AG04450 (cell line): ENCODE measurements around the gene CSK. TPM values are rescaled to one million over a fixed set of nuclear protein-coding genes. Genes with fewer than 3 reads are reported as not detected.

Experiments
- CTCF ChIA-PET: fragments of 300-600, 350-600 bp; formaldehyde crosslinking; extraction: SDS; loops from one replicate; lab custom pipeline; 2022; ENCODE audit warnings: antibody characterized with exemption, inconsistent platforms; lab: Charles Lee
- POLR2A ChIA-PET: fragments of 350-600 bp; formaldehyde crosslinking; extraction: SDS; loops from one replicate; lab custom pipeline; 2021; ENCODE audit warnings: antibody characterized with exemption, inconsistent platforms; lab: Yijun Ruan, JAX
- DNase-seq: peaks from one replicate; pipeline ENCODE4 v3.0.0-alpha.2; 2011; ENCODE audit warnings: low read depth, low spot score
- H3K27ac ChIP-seq: one replicate; pipeline ENCODE4 v1.5.1; 2012; ENCODE audit warnings: low read depth, low read length, control low read depth
- H3K27me3 ChIP-seq: one replicate; pipeline ENCODE4 v1.6.0; 2012; ENCODE audit warnings: low read length; ENCODE audit not compliant: control insufficient read depth, insufficient read depth
- H3K4me3 ChIP-seq: 2 replicates; pipeline ENCODE4 v1.5.1; 2011; ENCODE audit warnings: mild to moderate bottlenecking, low read depth, low read length, control low read depth
- H3K9me3 ChIP-seq: 2 replicates; pipeline ENCODE4 v1.5.1; 2012; ENCODE audit warnings: low read length; ENCODE audit not compliant: control insufficient read depth, insufficient read depth
- polyA plus RNA-seq: library from polyadenylated mRNA; depleted of rRNA; stranded (reverse); fragments of >200 nt; gene quantifications from 2 replicates; pipeline ENCODE4 v1.2.3, GENCODE V29; 2011
- TF ChIP-seq, protein P1 (sequence below): IDR thresholded peaks from 2 replicates; pipeline ENCODE4 v1.5.1; 2011; ENCODE audit warnings: low read depth, low read length, control low read depth, inconsistent platforms

Gene CSK
- polyA plus RNA-seq, 1 experiment, result 17.2 TPM

DNA sequence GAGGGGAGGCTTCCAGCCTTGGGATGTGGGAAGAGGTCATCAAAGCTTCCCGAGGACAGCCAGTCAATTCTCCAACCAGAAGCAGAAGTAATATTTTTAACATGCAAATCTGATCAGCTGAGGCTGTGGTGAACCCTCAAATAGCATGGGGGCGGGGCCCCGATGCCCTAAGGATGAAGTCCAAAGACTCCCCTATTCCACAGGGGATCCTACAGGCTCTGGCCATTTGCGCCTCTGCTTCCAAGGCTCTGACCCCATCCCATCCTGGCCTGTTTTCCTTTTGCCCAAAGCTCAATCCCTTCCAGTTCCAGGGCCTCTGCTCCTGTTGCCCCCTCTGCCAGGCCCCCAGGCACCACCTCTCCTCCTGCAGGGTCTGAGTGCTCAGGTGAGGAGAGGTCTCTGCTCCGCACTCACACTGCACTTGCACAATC lies 6.7 kb upstream of the CSK start:
- Histone ChIP-seq H3K27ac (no peak overlapping the region), H3K27me3 (peaks cover 6% of the 10 kb centered on the region), H3K4me3 (no peak overlapping the region), H3K9me3 (no peaks in the 10 kb centered on the region)
- ChIA-PET POLR2A (no interaction called here), CTCF (interaction anchor here (12.2 kb wide), 1 partner anchor 136 kb away, joined by 517 read pairs; no protein-coding TSS in a partner anchor)
- TF ChIP-seq, protein P1, sequence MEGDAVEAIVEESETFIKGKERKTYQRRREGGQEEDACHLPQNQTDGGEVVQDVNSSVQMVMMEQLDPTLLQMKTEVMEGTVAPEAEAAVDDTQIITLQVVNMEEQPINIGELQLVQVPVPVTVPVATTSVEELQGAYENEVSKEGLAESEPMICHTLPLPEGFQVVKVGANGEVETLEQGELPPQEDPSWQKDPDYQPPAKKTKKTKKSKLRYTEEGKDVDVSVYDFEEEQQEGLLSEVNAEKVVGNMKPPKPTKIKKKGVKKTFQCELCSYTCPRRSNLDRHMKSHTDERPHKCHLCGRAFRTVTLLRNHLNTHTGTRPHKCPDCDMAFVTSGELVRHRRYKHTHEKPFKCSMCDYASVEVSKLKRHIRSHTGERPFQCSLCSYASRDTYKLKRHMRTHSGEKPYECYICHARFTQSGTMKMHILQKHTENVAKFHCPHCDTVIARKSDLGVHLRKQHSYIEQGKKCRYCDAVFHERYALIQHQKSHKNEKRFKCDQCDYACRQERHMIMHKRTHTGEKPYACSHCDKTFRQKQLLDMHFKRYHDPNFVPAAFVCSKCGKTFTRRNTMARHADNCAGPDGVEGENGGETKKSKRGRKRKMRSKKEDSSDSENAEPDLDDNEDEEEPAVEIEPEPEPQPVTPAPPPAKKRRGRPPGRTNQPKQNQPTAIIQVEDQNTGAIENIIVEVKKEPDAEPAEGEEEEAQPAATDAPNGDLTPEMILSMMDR, result no peak
- DNase-seq, result no peak

DNA sequence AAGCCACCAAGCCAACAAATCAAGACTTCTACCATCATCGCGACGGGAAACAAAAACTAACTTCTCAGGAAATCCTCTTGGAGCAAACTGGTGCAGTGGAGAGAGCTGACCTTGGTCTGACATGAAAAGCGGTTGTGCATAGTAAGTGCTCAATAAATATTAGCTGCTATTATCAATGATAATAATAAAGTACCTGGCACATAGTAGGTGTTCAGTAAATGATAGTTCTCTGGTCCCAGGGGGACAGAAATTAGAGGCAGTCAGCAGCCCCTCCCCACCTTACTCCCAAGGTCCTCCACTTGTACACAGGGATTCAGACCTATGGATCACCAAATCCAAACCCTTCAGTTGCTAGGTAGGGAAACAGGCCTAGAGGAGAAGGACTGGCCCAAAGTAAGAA lies 6.0 kb upstream of the CSK start:
- Histone ChIP-seq H3K4me3 (no peak overlapping the region), H3K27me3 (no peaks in the 10 kb centered on the region), H3K27ac (no peak overlapping the region), H3K9me3 (no peaks in the 10 kb centered on the region)
- ChIA-PET CTCF (interaction anchor here (0.7 to 12.2 kb wide), 2 partner anchors 137 to 441 kb away, joined by 3 to 517 read pairs; no protein-coding TSS in a partner anchor), POLR2A (no interaction called here)
- no peak for DNase-seq
- TF ChIP-seq, protein P1, result no peak

DNA sequence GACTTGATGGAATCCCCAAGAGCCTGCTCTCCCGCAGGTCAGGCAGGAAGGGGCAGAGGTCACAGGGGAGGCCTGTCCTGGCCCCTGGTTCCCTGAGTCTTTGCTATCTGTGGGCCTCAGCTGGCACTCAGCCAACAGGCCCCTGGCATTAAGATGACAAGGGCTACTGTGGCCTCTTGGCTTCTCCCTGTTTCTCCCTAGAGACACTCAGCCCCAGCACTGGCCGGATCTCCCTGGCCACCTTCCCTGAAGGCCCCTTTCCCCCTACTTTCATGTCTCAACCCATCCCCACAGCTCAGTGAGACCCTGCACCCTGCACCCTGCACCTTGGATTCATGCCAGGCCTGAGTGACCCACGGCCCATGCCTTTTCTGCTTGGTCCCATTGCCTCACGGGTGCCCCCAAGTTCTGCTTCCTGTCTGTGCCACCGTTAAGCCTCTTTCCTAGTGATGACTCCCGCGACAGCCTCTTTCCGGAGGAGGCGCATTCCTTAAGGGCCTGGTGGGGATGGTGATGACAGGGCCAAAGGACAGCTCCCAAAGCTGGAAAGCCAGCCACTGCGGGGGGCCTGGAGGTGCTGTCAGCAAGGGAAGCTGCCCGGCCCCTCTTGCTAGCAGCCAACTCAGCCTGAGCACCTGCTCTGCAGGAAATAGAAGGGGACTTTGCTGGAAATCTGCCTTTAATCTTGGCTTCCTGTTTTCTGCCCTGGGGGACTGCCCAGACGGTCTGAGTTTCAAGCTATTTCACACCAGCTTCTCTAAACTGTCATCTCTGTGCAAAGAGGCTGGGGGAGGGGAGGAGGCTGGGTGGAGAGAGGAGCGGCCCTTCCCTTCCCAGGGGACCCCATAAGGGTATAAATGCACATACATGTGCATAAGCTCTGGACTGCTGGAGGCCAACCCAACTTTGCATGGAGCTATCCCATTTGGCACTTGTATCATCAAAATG lies 4.8 kb upstream of the CSK start:
- POLR2A ChIA-PET, result no interaction called here
- H3K27ac ChIP-seq, result no peak overlapping the region

DNA sequence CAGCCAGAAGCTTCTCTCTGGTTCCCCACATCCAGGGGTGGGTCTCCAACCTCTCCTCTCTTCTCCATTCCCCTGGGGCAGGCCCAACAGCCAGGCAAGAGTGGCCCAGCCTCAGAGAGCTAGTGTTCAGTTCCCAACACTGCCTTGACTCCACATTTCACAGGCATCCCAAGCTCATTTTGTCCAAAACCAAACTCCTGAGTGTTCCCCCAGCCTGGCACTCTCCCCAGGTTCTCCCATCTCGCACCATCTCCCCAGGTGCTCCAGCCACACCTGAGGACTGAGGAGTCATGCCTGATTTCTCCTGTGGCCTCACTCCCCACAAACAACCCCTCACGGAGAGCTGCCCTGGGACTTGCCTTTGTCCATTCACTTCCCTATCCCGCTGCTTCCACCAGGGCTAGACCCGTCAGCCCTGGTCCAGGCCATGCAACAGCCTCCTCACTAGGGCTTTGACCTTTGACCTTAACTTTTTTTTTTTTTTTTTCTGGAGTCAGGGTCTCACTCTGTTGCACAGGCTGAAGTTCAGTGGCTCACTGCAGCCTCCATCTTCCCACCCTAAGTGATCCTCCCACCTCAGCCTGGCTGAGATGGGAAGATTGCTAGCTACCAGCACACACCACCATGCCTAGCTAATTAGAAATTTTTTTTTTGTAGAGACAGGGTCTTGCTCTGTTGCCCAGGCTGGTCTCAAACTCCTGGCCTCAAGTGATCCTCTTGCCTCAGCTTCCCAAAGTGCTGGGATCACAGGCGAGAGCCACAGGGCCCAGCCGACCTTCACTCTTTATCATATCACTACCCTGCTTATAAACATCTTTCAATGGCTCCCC lies 3.9 kb upstream of the CSK start:
- DNase-seq, result no peak
- no peak overlapping the region for H3K4me3 ChIP-seq
- ChIA-PET POLR2A (no interaction called here), CTCF (interaction anchor here (1.1 to 3.1 kb wide), 7 partner anchors 9 to 146 kb away, joined by 3 to 12 read pairs (median 7); no protein-coding TSS in a partner anchor)
- TF ChIP-seq, protein P1, result no peak
- no peaks in the 10 kb centered on the region for H3K9me3 ChIP-seq
- H3K27ac ChIP-seq, result no peak overlapping the region
- no peaks in the 10 kb centered on the region for H3K27me3 ChIP-seq

More for the DNA sequence above, 4.8 kb upstream of the CSK start:
- TF ChIP-seq, protein P1, result no peak
- H3K9me3 ChIP-seq, result no peaks in the 10 kb centered on the region
- DNase-seq, result no peak
- no peak overlapping the region for H3K4me3 ChIP-seq
- no peaks in the 10 kb centered on the region for H3K27me3 ChIP-seq
- CTCF ChIA-PET, result interaction anchor here (1.1 to 3.1 kb wide), 7 partner anchors 8 to 145 kb away, joined by 3 to 12 read pairs (median 7); no protein-coding TSS in a partner anchor
